ENCODE measurements around the gene RTBDN.
A peak's percentile ranks its signal among the peaks of the same experiment; 100 is the strongest.
"Not testable (repeated sequence)": the region's sequence is repeated elsewhere in the genome, so short reads cannot be mapped to it uniquely, and the experiment has no call there.

Gene RTBDN

DNA sequence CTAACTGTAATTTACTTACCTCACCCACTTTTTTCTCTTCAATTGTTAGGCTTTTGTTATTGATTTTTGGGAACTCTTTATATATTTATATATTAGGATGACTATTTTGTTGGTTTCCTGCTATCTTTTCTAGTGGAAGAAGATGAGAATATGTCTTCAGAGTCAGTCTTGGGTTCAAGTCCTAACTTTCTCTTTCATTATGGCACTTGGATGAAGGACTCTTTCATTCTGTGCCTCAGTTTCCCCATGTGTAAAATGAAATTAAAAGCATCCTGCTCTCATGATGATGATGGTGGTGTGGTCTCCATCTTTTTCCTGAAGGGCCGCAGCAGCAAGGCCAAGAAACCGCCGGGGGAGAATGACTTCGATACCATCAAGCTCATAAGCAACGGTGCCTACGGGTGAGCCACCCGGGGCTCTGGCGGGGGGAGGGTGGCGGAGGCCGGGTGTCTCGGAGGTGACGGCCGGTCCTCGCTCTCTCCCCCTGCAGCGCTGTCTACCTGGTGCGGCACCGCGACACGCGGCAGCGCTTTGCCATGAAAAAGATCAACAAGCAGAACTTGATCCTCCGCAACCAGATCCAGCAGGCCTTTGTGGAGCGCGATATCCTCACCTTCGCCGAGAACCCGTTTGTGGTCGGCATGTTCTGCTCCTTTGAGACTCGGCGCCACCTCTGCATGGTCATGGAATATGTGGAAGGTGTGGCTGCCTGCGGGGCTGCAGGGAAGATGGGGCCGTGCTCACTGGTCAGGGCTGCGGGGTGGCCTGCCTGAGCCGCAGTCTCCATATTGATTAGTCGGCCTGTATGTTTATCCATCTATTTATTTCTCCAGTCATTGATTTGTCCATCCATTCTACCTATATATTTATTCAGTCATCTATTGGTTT, 23.9 kb upstream of the RTBDN start:
- no peak overlapping the region for H3K4me3 ChIP-seq (ENCODE audit: control insufficient read depth, low read depth, low read length)
- no peak for DNase-seq (ENCODE audit: low read depth)
- TF ChIP-seq, protein P1, sequence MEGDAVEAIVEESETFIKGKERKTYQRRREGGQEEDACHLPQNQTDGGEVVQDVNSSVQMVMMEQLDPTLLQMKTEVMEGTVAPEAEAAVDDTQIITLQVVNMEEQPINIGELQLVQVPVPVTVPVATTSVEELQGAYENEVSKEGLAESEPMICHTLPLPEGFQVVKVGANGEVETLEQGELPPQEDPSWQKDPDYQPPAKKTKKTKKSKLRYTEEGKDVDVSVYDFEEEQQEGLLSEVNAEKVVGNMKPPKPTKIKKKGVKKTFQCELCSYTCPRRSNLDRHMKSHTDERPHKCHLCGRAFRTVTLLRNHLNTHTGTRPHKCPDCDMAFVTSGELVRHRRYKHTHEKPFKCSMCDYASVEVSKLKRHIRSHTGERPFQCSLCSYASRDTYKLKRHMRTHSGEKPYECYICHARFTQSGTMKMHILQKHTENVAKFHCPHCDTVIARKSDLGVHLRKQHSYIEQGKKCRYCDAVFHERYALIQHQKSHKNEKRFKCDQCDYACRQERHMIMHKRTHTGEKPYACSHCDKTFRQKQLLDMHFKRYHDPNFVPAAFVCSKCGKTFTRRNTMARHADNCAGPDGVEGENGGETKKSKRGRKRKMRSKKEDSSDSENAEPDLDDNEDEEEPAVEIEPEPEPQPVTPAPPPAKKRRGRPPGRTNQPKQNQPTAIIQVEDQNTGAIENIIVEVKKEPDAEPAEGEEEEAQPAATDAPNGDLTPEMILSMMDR (IDR thresholded peaks at IDR 0.05; ENCODE audit: control insufficient read depth, insufficient read depth, low read depth, low read length, missing control alignments), result no peak

DNA sequence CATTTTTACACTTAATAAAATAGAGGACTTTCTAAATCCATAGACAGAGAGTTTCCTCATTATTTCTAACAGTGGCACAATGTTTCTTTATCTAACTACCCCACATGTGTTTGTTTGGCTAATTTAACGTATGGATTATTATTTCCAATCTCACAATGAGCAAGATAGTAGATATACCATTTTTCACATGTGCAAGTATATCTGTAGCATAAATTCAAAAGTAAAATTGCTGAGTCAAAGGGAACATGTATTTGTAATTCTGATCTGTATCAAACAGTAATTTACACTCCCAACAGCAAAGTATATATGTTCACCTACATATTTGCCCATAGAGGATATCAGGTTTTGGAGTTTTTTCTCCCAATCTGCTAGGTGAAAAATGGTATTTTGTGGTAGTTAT, 22.3 kb upstream of the RTBDN start:
- H3K4me3 ChIP-seq (ENCODE audit: control insufficient read depth, low read depth, low read length), result no peak overlapping the region
- DNase-seq (ENCODE audit: low read depth), result no peak
- TF ChIP-seq, protein P1 (IDR thresholded peaks at IDR 0.05; ENCODE audit: control insufficient read depth, insufficient read depth, low read depth, low read length, missing control alignments), result no peak

DNA sequence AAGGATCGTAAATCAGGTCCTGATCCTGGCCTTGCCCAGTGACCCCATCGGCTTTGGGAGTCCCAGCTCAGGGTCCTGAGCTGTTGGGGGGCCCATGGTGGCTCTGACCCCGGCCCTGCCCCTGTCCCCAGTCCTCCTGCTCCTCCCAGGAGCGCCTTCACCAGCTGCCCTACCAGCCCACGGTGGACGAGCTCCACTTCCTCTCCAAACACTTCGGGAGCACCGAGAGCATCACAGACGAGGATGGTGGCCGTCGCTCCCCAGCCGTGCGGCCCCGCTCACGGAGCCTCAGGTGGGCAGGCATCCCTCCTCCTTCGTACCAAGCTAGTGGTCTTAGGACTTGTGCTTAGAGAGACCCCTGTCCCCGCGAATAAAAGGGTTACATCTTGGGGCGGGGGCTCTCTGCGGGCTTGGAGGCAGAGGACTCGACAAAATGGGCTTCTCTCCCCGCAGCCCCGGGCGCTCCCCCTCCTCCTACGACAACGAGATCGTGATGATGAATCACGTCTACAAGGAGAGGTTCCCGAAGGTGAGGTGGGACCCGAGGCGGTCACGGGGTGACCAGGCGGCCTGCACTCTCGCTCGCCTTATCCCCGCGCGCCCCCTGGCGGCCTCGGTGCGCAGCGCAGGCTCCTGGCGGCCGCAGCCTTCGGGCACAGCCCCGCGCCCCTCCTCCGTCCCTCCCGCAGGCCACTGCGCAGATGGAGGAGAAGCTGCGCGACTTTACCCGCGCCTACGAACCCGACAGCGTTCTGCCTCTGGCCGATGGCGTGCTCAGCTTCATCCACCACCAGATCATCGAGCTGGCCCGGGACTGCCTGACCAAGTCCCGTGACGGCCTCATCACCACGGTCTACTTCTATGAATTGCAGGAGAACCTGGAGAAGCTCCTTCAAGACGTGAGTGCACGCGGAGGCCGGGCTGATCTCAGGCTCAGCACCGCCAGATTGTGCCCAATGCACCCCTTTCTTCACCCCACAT, 13.1 kb upstream of the RTBDN start:
- H3K4me3 ChIP-seq (ENCODE audit: control insufficient read depth, low read depth, low read length), result peak overlapping the region; percentile 20
- DNase-seq (ENCODE audit: low read depth), result peak; percentile 17
- TF ChIP-seq, protein P1 (IDR thresholded peaks at IDR 0.05; ENCODE audit: control insufficient read depth, insufficient read depth, low read depth, low read length, missing control alignments), result peak; percentile 78

DNA sequence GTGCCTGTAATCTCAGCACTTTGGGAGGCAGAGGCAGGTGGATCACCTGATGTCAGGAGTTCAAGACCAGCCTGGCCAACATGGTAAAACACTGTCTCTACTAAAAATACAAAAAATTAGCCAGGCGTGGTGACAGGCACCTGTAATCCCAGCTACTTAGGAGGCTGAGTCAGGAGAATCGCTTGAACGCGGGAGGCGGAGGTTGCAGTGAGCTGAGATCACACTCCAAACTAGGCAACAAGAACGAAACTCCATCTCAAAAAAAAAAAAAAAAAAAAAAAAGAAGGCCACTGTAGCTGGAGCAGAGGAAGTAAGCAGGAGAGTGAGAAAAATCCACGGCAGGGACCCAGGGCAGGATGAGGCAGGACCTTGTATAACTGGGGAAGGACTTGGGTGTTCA, 12.2 kb upstream of the RTBDN start:
- H3K4me3 ChIP-seq (ENCODE audit: control insufficient read depth, low read depth, low read length); DNase-seq (ENCODE audit: low read depth): not testable (repeated sequence)

DNA sequence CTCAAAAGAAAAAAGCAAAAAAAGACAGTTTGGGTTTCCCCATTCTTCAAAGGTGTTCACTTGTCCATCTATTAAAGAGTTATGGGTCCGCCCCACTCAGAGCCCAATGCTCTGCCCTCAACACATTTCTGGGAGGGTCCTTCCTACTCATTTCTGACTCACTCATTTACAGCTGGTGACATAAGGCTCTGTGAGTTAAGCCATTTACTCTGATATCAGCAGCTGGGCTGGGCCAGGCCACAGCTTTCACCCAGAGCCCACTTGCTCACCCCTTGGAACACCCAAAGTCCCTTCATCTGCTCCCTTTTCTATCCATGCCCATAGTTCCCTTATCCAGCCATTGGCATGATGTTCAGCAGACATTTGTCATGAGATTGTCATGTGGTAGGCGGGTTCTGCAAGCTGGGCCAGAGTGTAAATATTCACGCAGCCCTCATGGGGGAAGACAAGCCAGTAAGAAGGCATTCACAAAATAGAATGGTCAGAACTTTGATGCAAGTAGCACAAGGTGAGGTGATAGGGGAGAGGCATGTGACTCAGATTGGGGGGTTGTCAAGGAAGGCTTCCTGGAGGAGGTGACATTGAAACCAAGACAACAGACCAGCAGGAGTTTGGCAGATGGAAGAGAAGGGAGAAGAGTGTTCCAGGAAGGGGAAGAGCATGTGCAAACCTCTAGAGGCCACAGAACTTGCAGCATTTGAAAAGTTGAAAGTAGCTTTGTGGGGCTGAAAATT, 9.8 kb upstream of the RTBDN start:
- DNase-seq (ENCODE audit: low read depth), result no peak
- TF ChIP-seq, protein P1 (IDR thresholded peaks at IDR 0.05; ENCODE audit: control insufficient read depth, insufficient read depth, low read depth, low read length, missing control alignments), result no peak
- no peak overlapping the region for H3K4me3 ChIP-seq (ENCODE audit: control insufficient read depth, low read depth, low read length)

DNA sequence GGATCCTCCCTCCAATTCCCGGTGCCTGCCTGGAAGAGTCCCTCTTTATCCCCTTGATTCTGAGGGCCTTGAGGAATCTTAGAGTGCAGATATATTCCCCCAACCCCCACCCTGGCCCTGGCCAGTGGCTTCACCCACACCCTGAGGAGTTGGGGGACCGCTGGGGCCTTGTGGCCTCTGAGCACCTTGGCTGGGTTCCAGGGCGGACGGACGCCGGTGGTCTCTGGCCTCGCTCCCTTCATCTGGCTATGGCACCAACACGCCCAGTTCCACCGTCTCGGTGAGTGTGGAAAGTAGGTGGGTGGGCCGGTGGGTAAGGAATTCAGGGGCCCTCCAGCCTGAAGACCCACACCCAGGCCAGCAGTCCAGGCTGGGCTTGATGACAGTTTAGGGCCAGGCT, 8.9 kb upstream of the RTBDN start:
- DNase-seq (ENCODE audit: low read depth), result no peak
- H3K4me3 ChIP-seq (ENCODE audit: control insufficient read depth, low read depth, low read length), result no peak overlapping the region
- TF ChIP-seq, protein P1 (IDR thresholded peaks at IDR 0.05; ENCODE audit: control insufficient read depth, insufficient read depth, low read depth, low read length, missing control alignments), result no peak
